Measurements from ENCODE around the gene SLC35B2.

DNA sequence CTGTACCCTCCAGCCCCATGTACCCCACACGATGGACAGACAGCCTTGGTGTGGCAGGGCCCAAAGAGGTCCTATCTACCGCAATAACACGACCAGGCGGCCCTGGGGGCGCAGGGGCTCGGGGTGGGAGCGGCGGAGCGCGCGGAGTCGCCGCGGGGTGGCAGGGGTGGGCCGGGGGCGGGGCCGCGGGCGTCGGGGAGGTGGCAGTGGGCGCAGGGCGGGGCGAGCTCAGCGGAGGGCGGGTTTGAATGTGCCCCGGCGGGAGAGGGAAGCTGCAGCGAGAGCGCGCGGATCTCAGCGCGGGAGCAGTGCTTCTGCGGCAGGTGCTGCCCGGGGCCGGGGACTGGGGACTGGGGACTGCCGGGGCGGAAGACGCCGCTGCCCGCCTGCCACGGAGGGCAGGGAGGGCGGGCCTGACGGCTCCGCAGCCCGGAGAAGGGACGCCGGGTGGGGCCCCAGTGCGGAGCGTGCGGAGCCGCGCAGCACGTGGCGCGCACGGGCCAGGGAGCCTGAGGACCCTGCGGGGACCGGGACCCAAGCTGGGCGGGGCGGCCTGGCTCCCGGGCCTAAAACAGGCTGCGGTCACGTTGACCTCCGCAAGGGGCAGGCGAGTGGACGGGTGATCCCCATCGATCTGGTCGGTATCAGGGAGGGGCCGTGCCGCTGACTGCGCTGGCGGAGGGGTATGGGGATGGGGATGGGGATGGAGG lies 33.9 kb downstream of the SLC35B2 start, which contains the start of gene SLC29A1:
- TF ChIP-seq EZH2 (IDR thresholded peaks at IDR 0.05; ENCODE audit: insufficient read depth, poor library complexity, severe bottlenecking) (no peak), EZH2phosphoT487 (IDR thresholded peaks at IDR 0.05; ENCODE audit: insufficient read depth, low read depth) (no peak)
